Neural progenitor cell (in vitro differentiated cells): ENCODE results near the gene SMOC2. TPM values are rescaled to one million over a fixed set of nuclear protein-coding genes. Genes with fewer than 3 reads are reported as not detected.

ENCODE experiments used
- DNase-seq: peaks from one replicate; pipeline ENCODE4 v3.0.0-alpha.2; 2016; ENCODE audit warnings: low spot score
- H2AFZ ChIP-seq: fragments of 200-600 bp; sonication (generic); replicated peaks from 2 replicates; pipeline ENCODE4 v1.6.1; 2016; ENCODE audit warnings: antibody characterized with exemption
- H3F3A ChIP-seq: fragments of 200-600 bp; sonication (generic); 2 replicates; pipeline ENCODE4 v1.6.1; 2016; ENCODE audit warnings: antibody characterized with exemption, low read depth
- H3K27ac ChIP-seq: fragments of 200-600 bp; sonication (generic); 2 replicates; pipeline ENCODE4 v1.5.1; 2016; ENCODE audit warnings: mild to moderate bottlenecking
- H3K27me3 ChIP-seq: fragments of 200-600 bp; sonication (generic); 2 replicates; pipeline ENCODE4 v1.6.1; 2016; ENCODE audit warnings: mild to moderate bottlenecking, moderate library complexity
- H3K36me3 ChIP-seq: fragments of 200-600 bp; sonication (generic); 2 replicates; pipeline ENCODE4 v1.5.1; 2016
- H3K4me1 ChIP-seq: fragments of 200-600 bp; sonication (generic); 2 replicates; pipeline ENCODE4 v1.6.1; 2016; ENCODE audit warnings: mixed run types
- H3K4me2 ChIP-seq: fragments of 200-600 bp; sonication (generic); 2 replicates; pipeline ENCODE4 v1.6.1; 2016
- H3K4me3 ChIP-seq: fragments of 200-600 bp; sonication (generic); 2 replicates; pipeline ENCODE4 v1.5.1; 2016
- H3K79me2 ChIP-seq: fragments of 200-600 bp; sonication (generic); 2 replicates; pipeline ENCODE4 v1.6.1; 2016; ENCODE audit warnings: low read depth
- H3K9ac ChIP-seq: fragments of 200-600 bp; sonication (generic); 2 replicates; pipeline ENCODE4 v1.6.1; 2016
- H3K9me3 ChIP-seq: fragments of 200-600 bp; sonication (generic); 2 replicates; pipeline ENCODE4 v1.5.1; 2016; ENCODE audit warnings: low read depth
- H4K20me1 ChIP-seq: fragments of 200-600 bp; sonication (generic); 2 replicates; pipeline ENCODE4 v1.6.1; 2016; ENCODE audit warnings: low read depth
- H3K27ac Mint-ChIP-seq: 3 replicates; pipeline ENCODE4 v1.8.0; 2021; ENCODE audit warnings: mixed read lengths
- H3K27me3 Mint-ChIP-seq: 2 replicates; pipeline ENCODE4 v1.8.0; 2022; ENCODE audit warnings: low read depth, mild to moderate bottlenecking, inconsistent platforms, moderate library complexity, mixed read lengths; ENCODE audit not compliant: insufficient read depth
- H3K36me3 Mint-ChIP-seq: 3 replicates; pipeline ENCODE4 v1.8.0; 2021; ENCODE audit warnings: mixed read lengths
- H3K4me1 Mint-ChIP-seq: 3 replicates; pipeline ENCODE4 v1.8.0; 2021; ENCODE audit warnings: mixed read lengths
- H3K4me3 Mint-ChIP-seq: 3 replicates; pipeline ENCODE4 v1.8.0; 2021; ENCODE audit warnings: mild to moderate bottlenecking, moderate library complexity, mixed read lengths
- H3K9me3 Mint-ChIP-seq: 3 replicates; pipeline ENCODE4 v1.8.0; 2020; ENCODE audit warnings: mixed read lengths
- EZH2 ChIP-seq: fragments of 200-600 bp; sonication (generic); IDR thresholded peaks from 2 replicates; pipeline ENCODE4 v1.6.1; 2017; ENCODE audit warnings: antibody characterized with exemption, mild to moderate bottlenecking, moderate library complexity
- EZH2phosphoT487 ChIP-seq: fragments of 200-600 bp; sonication (generic); IDR thresholded peaks from 2 replicates; pipeline ENCODE4 v1.6.1; 2017; ENCODE audit warnings: antibody characterized with exemption
- total RNA-seq: library from RNA; depleted of rRNA; stranded (reverse); fragments of >200 nt; gene quantifications from 2 replicates; pipeline ENCODE4 v1.2.3, GENCODE V29; 2015; ENCODE audit warnings: low replicate concordance
- TF ChIP-seq, protein P1 (sequence below): fragments of 200-600 bp; sonication (generic); IDR thresholded peaks from 2 replicates; pipeline ENCODE4 v1.5.1; 2017; ENCODE audit warnings: antibody characterized with exemption, mild to moderate bottlenecking

SMOC2 gene
- total RNA-seq, 1 donor from 2014 or later, result 0.75 TPM

DNA sequence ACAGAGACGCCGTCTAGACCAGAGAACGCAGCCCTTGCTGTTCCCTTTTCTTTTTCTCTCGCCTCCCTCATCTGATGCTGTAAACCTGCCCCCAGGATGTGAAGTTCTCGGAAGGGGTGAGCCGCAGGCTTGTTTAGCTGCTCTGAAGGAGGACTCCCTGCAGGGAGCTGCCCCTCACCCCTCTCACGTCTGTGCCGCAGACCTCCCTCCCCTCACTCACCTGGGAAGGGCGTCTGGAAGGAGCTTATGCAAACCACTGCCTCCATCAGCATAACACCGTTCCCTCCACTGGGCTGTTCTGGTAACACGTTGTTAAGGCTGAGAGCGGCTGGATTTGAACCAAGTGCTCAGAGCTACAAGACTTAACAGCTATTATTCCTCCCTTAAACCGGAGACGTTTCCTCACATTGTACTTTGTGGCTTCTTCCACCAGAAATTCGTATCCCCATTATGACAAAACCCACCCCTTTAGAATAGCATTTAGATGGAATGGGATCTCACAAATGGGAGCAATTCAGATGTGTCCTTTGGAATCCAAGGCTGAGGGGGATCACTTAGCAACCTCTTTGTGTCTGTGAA is 99.8 kb downstream of the SMOC2 start:
- H3K9me3 Mint-ChIP-seq, result no peaks in the 10 kb centered on the region
- peaks cover 7% of the 10 kb centered on the region for H3K27me3 Mint-ChIP-seq
- Histone ChIP-seq H3F3A (peaks cover 18% of the 10 kb centered on the region), H3K4me2 (peak overlapping the region; percentile 11), H3K27ac (no peak overlapping the region), H3K9me3 (no peaks in the 10 kb centered on the region), H3K9ac (no peak overlapping the region), H3K27me3 (no peaks in the 10 kb centered on the region), H3K36me3 (no peaks in the 10 kb centered on the region), H3K4me3 (no peak overlapping the region), H4K20me1 (no peaks in the 10 kb centered on the region), H2AFZ (no peak overlapping the region), H3K4me1 (peaks cover 35% of the 10 kb centered on the region), H3K79me2 (no peaks in the 10 kb centered on the region)
- TF ChIP-seq EZH2 (no peak), EZH2phosphoT487 (no peak)
- TF ChIP-seq, protein P1, sequence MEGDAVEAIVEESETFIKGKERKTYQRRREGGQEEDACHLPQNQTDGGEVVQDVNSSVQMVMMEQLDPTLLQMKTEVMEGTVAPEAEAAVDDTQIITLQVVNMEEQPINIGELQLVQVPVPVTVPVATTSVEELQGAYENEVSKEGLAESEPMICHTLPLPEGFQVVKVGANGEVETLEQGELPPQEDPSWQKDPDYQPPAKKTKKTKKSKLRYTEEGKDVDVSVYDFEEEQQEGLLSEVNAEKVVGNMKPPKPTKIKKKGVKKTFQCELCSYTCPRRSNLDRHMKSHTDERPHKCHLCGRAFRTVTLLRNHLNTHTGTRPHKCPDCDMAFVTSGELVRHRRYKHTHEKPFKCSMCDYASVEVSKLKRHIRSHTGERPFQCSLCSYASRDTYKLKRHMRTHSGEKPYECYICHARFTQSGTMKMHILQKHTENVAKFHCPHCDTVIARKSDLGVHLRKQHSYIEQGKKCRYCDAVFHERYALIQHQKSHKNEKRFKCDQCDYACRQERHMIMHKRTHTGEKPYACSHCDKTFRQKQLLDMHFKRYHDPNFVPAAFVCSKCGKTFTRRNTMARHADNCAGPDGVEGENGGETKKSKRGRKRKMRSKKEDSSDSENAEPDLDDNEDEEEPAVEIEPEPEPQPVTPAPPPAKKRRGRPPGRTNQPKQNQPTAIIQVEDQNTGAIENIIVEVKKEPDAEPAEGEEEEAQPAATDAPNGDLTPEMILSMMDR, result no peak
- no peak for DNase-seq
- H3K4me1 Mint-ChIP-seq, result peaks cover 18% of the 10 kb centered on the region
- H3K4me3 Mint-ChIP-seq, result no peak overlapping the region
- H3K27ac Mint-ChIP-seq, result no peak overlapping the region
- no peaks in the 10 kb centered on the region for H3K36me3 Mint-ChIP-seq

DNA sequence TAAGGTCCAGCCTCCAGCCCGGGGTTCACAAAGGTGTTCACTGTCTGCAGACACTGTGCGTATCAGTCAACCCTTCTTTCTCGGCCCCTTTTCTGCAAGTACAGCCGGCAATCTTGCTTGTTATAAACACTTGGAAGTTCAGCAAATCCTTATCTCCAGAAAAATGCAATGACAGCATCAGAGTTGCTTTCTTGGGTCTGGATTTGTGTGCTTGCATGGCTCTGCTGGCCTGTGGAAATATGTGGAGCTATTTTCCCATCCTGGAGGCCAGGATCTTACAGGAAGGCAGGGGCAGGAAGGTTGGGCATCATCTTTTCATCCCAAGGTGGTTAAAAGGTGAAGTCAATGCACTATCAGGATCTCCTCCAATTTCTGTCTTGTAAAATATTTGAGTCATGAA is 100.3 kb downstream of the SMOC2 start:
- Histone ChIP-seq H3K36me3 (no peaks in the 10 kb centered on the region), H3K27ac (no peak overlapping the region), H3F3A (peaks cover 18% of the 10 kb centered on the region), H3K79me2 (no peaks in the 10 kb centered on the region), H3K4me1 (peaks cover 32% of the 10 kb centered on the region), H2AFZ (no peak overlapping the region), H3K27me3 (no peaks in the 10 kb centered on the region), H4K20me1 (no peaks in the 10 kb centered on the region), H3K4me2 (peak overlapping the region; percentile 11), H3K4me3 (no peak overlapping the region), H3K9ac (no peak overlapping the region), H3K9me3 (no peaks in the 10 kb centered on the region)
- no peaks in the 10 kb centered on the region for H3K36me3 Mint-ChIP-seq
- H3K4me3 Mint-ChIP-seq, result no peak overlapping the region
- peaks cover 7% of the 10 kb centered on the region for H3K27me3 Mint-ChIP-seq
- TF ChIP-seq, protein P1, result no peak
- TF ChIP-seq EZH2phosphoT487 (no peak), EZH2 (no peak)
- no peak for DNase-seq
- H3K4me1 Mint-ChIP-seq, result peaks cover 15% of the 10 kb centered on the region
- no peak overlapping the region for H3K27ac Mint-ChIP-seq
- no peaks in the 10 kb centered on the region for H3K9me3 Mint-ChIP-seq

DNA sequence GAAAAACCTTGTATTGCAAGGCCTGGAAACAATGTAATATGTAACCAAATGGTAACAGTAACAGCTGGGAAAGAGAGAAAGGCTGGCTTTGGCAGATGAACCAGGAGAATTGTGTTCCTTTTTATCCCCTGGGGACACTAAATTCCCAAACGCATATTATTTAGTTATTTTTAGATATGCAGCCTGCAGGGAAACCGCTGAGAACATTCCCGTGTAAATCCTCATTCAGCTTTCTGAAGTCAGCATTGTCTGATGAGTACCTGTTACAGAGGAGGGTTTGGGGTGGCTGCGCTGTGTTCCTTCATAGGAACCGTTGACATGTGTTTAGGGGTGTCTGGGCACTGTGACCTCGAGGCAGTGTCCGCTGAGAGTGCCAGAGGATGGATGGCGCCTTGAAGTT is 101.3 kb downstream of the SMOC2 start:
- DNase-seq, result no peak
- H2AFZ ChIP-seq, result no peak overlapping the region
- no peak overlapping the region for H3K9ac ChIP-seq
- H3K9me3 ChIP-seq, result no peaks in the 10 kb centered on the region
- Mint-ChIP-seq H3K4me1 (peaks cover 7% of the 10 kb centered on the region), H3K4me3 (no peak overlapping the region), H3K27me3 (peaks cover 8% of the 10 kb centered on the region), H3K36me3 (no peaks in the 10 kb centered on the region), H3K27ac (no peak overlapping the region), H3K9me3 (no peaks in the 10 kb centered on the region)
- H3K27me3 ChIP-seq, result no peaks in the 10 kb centered on the region
- no peaks in the 10 kb centered on the region for H3K79me2 ChIP-seq
- TF ChIP-seq, protein P1, result no peak
- TF ChIP-seq EZH2phosphoT487, result no peak
- TF ChIP-seq EZH2, result no peak
- no peak overlapping the region for H3K4me3 ChIP-seq
- H4K20me1 ChIP-seq, result no peaks in the 10 kb centered on the region
- peaks cover 23% of the 10 kb centered on the region for H3K4me1 ChIP-seq
- H3F3A ChIP-seq, result peaks cover 9% of the 10 kb centered on the region
- H3K4me2 ChIP-seq, result no peak overlapping the region
- no peak overlapping the region for H3K27ac ChIP-seq
- no peaks in the 10 kb centered on the region for H3K36me3 ChIP-seq
